HEK293T (cell line): ENCODE results near the gene FMR1.

Experiments used
- BHLHE40 ChIP-seq: fragments of 450-650 bp; IDR thresholded peaks from 2 replicates; pipeline ENCODE4 v1.6.1; 2016; ENCODE audit warnings: mild to moderate bottlenecking, moderate library complexity, borderline replicate concordance
- FOXA1 ChIP-seq: fragments of 450-650 bp; IDR thresholded peaks from 2 replicates; pipeline ENCODE4 v1.6.1; 2016; ENCODE audit warnings: mild to moderate bottlenecking
- FOXK2 ChIP-seq: fragments of 450-650 bp; IDR thresholded peaks from 2 replicates; pipeline ENCODE4 v1.6.1; 2016; ENCODE audit warnings: mild to moderate bottlenecking

- TF ChIP-seq FOXK2 (no peak), FOXA1 (no peak), BHLHE40 (no peak)
Measured at GRCh38 chrX:147912093-147912801, 528 bp downstream of the FMR1 start.
